Gastrocnemius medialis (tissue), 4 donors: ENCODE results near the gene FAM118B. TPM values are rescaled to one million over a fixed set of nuclear protein-coding genes. Genes with fewer than 3 reads are reported as not detected.

ENCODE experiments used
- ATAC-seq, 2 donors: fragments of 150-250 bp; one replicate each; pipeline ENCODE4 v1.9.1; 2016
- DNase-seq, 2 donors: peaks; one replicate each; pipeline ENCODE4 v3.0.0-alpha.2; 2019
- H3K27ac ChIP-seq, 4 donors: fragments of 200-600 bp; sonication (generic); 1 replicate in 1 of 4; 2 replicates in 3 of 4; pipeline ENCODE4 v1.5.1; 2016 to 2018; ENCODE audit warnings: mild to moderate bottlenecking in 2 of 4, moderate library complexity in 1 of 4
- H3K27me3 ChIP-seq, 3 donors: fragments of 200-600 bp; sonication (generic) in 2 of 3; 1 replicate in 1 of 3; 2 replicates in 2 of 3; pipeline versions ENCODE4 v1.5.1 to v1.6.0; 2016 to 2019; ENCODE audit warnings: mild to moderate bottlenecking in 1 of 3, moderate library complexity in 1 of 3
- H3K36me3 ChIP-seq, 2 donors: fragments of 200-600 bp; sonication (generic) in 1 of 2; one replicate each; pipeline ENCODE4 v1.5.1; 2017 to 2018
- H3K4me1 ChIP-seq, 2 donors: fragments of 200-600 bp; sonication (generic) in 1 of 2; one replicate each; pipeline ENCODE4 v1.5.1; 2016 to 2017; ENCODE audit warnings: mild to moderate bottlenecking in 2 of 2
- H3K4me3 ChIP-seq, 4 donors: fragments of 200-600 bp; sonication (generic) in 3 of 4; 1 replicate in 1 of 4; 2 replicates in 3 of 4; pipeline ENCODE4 v1.5.1; 2016 to 2019; ENCODE audit warnings: mild to moderate bottlenecking in 2 of 4
- H3K9me3 ChIP-seq, 3 donors: fragments of 200-600 bp; sonication (generic) in 2 of 3; 1 replicate in 1 of 3; 2 replicates in 2 of 3; pipeline ENCODE4 v1.5.1; 2016 to 2019
- POLR2A ChIP-seq, 2 donors: fragments of 450-650 bp; IDR thresholded peaks; one replicate each; pipeline ENCODE4 v1.6.1; 2017; ENCODE audit warnings: antibody characterized with exemption in 2 of 2, mild to moderate bottlenecking in 2 of 2, moderate library complexity in 2 of 2
- in situ Hi-C, 4 donors: fragments of 200-750 bp; cut with MboI; loops; one replicate each; pipeline versions ENCODE4 v1.15.0 to v1.8.0; 2017; ENCODE audit warnings: low sequenced_read_pairs in 4 of 4
- intact Hi-C: fragments of 100-400 bp; cut with DNase I; formaldehyde crosslinking; loops from one replicate; pipeline ENCODE4 v1.15.1; 2023; ENCODE audit warnings: low total_unique reads
- total RNA-seq, 4 donors: library from RNA; depleted of rRNA; stranded (reverse); fragments of >200 nt; gene quantifications; one replicate each; pipeline versions ENCODE4 v1.1.0 to v1.2.3, GENCODE V29; 2016
- TF ChIP-seq, protein P1 (sequence below), 5 experiments: fragments of 450-650 bp in 3 of 5; fragments of 200-600 bp in 2 of 5; sonication (generic) in 2 of 5; IDR thresholded peaks in 4 of 5; conservative IDR thresholded peaks in 1 of 5; 1 replicate in 4 of 5; 2 replicates in 1 of 5; pipeline ENCODE4 v1.5.1; 2016 to 2019; ENCODE audit warnings: antibody characterized with exemption in 5 of 5, mild to moderate bottlenecking in 3 of 5, moderate library complexity in 3 of 5

Gene FAM118B
- total RNA-seq, 4 donors from 2014 or later = 13.6 to 32.2 (median 23.2) TPM

DNA sequence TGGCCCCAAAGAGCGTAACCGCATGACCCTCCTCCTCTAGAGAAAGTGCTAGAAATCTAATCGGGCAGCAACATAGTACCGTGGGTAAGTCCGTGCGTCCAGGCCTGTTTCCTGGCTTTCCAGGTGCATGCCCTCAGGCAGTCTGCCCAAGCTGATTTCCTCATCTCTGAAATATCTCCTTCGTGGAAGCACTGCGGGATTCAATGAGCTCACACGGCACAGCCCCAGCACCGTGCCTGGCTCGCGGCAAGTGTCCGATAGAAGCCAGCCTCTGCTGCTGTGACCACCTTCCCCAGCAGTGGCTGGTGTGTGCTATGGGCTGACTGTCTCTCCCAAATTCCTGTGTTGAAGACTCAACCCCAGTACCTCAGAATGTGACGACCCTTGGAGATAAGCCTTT, 20.8 kb upstream of the FAM118B start:
- ATAC-seq (peak; percentile 50 to 55), DNase-seq (peak in 1 of 2 donors; percentile 54)
- intact Hi-C loops (loop anchor here (5.0 kb wide), 1 partner anchor 78 kb away; no protein-coding TSS in a partner anchor), in situ Hi-C loops (loop anchor here (5.0 to 10.0 kb wide), 4 partner anchors 76 to 268 kb away; partner anchors contain the start of gene CDON (in 1 of the 4))
- H3K4me3 ChIP-seq = no peak overlapping the region
- no peaks in the 10 kb centered on the region for H3K9me3 ChIP-seq
- H3K36me3 ChIP-seq = peaks cover 0 to 44% of the 10 kb centered on the region in 2 donors
- no peaks in the 10 kb centered on the region for H3K27me3 ChIP-seq
- peak overlapping the region in 3 of 4 donors; percentile 12 to 34 (median 21) for H3K27ac ChIP-seq
- H3K4me1 ChIP-seq = peaks cover 25 to 31% of the 10 kb centered on the region in 2 donors
- TF ChIP-seq, protein P1, sequence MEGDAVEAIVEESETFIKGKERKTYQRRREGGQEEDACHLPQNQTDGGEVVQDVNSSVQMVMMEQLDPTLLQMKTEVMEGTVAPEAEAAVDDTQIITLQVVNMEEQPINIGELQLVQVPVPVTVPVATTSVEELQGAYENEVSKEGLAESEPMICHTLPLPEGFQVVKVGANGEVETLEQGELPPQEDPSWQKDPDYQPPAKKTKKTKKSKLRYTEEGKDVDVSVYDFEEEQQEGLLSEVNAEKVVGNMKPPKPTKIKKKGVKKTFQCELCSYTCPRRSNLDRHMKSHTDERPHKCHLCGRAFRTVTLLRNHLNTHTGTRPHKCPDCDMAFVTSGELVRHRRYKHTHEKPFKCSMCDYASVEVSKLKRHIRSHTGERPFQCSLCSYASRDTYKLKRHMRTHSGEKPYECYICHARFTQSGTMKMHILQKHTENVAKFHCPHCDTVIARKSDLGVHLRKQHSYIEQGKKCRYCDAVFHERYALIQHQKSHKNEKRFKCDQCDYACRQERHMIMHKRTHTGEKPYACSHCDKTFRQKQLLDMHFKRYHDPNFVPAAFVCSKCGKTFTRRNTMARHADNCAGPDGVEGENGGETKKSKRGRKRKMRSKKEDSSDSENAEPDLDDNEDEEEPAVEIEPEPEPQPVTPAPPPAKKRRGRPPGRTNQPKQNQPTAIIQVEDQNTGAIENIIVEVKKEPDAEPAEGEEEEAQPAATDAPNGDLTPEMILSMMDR (IDR thresholded peaks at IDR 0.05 in 4 of 5, conservative IDR thresholded peaks at IDR 0.05 in 1 of 5) = no peak
- no peak for TF ChIP-seq POLR2A (IDR thresholded peaks at IDR 0.05)

DNA sequence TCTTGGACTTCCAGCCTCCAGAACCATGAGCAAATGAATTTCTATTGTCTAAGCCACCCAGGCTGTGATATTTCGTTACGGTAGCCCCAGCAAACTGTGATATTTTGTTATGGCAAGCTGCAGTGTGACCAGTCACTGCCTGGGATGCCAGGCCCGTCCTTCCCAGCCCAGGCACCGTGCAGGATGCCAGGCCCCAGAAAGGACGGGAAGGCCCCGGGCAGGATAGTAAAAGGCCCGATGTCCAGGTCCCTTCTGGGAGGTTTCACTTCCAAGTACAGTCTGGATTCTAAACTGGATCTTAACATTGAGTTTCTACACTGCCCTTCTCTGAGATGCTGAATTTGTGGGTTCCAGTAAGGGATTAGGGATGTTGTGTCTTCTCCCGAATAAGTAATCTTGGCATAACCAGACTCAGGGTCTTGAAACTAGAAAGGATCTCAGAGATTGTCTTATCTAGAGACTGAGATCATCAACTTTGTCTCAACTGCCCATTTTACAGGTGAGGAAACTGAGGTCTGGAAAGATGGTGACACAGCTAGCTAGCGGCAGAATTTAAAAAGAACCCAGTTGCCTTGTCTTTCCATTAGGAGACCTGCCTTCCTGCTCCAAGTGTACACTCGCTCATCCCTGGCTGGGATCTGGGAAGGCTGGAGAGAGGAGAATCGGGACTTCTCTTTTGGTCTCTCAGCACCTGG, 20.1 kb upstream of the FAM118B start:
- ATAC-seq = no peak
- Histone ChIP-seq H3K36me3 (peaks cover 0 to 43% of the 10 kb centered on the region in 2 donors), H3K27me3 (no peaks in the 10 kb centered on the region), H3K27ac (peak overlapping the region in 2 of 4 donors; percentile 12 to 34), H3K4me1 (peaks cover 25 to 38% of the 10 kb centered on the region in 2 donors), H3K4me3 (no peak overlapping the region), H3K9me3 (no peaks in the 10 kb centered on the region)
- DNase-seq = no peak
- intact Hi-C loops (loop anchor here (1.0 to 5.0 kb wide), 2 partner anchors 79 to 268 kb away; no protein-coding TSS in a partner anchor), in situ Hi-C loops (loop anchor here (5.0 to 10.0 kb wide), 4 partner anchors 77 to 269 kb away; partner anchors contain the start of gene CDON (in 1 of the 4))
- TF ChIP-seq POLR2A (IDR thresholded peaks at IDR 0.05) = no peak
- TF ChIP-seq, protein P1 (IDR thresholded peaks at IDR 0.05 in 4 of 5, conservative IDR thresholded peaks at IDR 0.05 in 1 of 5) = no peak

GRCh38 chr11:126192361-126192760, 19.2 kb upstream of the FAM118B start:
- H3K27ac ChIP-seq = no peak overlapping the region
- in situ Hi-C loops = loop anchor here (5.0 to 10.0 kb wide), 4 partner anchors 78 to 270 kb away; partner anchors contain the start of gene CDON (in 1 of the 4)

GRCh38 chr11:126193038-126193478, 18.5 kb upstream of the FAM118B start:
- TF ChIP-seq POLR2A (IDR thresholded peaks at IDR 0.05) = no peak
- TF ChIP-seq, protein P1 (IDR thresholded peaks at IDR 0.05 in 4 of 5, conservative IDR thresholded peaks at IDR 0.05 in 1 of 5) = no peak
- in situ Hi-C loops = loop anchor here (5.0 to 10.0 kb wide), 4 partner anchors 78 to 271 kb away; partner anchors contain the start of gene CDON (in 1 of the 4)
- peak overlapping the region in 2 of 4 donors; percentile 36 to 93 for H3K27ac ChIP-seq

More at GRCh38 chr11:126192361-126192760, 19.2 kb upstream of the FAM118B start:
- Histone ChIP-seq H3K4me1 (peaks cover 32 to 47% of the 10 kb centered on the region in 2 donors), H3K4me3 (no peak overlapping the region), H3K27me3 (no peaks in the 10 kb centered on the region), H3K36me3 (peaks cover 0 to 38% of the 10 kb centered on the region in 2 donors), H3K9me3 (no peaks in the 10 kb centered on the region)
- TF ChIP-seq, protein P1 (IDR thresholded peaks at IDR 0.05 in 4 of 5, conservative IDR thresholded peaks at IDR 0.05 in 1 of 5) = no peak
- TF ChIP-seq POLR2A (IDR thresholded peaks at IDR 0.05) = no peak
- DNase-seq (no peak), ATAC-seq (no peak)
- intact Hi-C loops = loop anchor here (1.0 to 5.0 kb wide), 2 partner anchors 80 to 269 kb away; no protein-coding TSS in a partner anchor

More at GRCh38 chr11:126193038-126193478, 18.5 kb upstream of the FAM118B start:
- Histone ChIP-seq H3K27me3 (no peaks in the 10 kb centered on the region), H3K4me3 (no peak overlapping the region), H3K9me3 (no peaks in the 10 kb centered on the region), H3K4me1 (peaks cover 38 to 54% of the 10 kb centered on the region in 2 donors), H3K36me3 (peaks cover 0 to 39% of the 10 kb centered on the region in 2 donors)
- intact Hi-C loops = loop anchor here (5.0 kb wide), 1 partner anchor 81 kb away; no protein-coding TSS in a partner anchor
- ATAC-seq = no peak
- no peak for DNase-seq
